GM18508 (cell line): ENCODE measurements around the gene LAD1.

ENCODE experiments used
- ATAC-seq: cut with Tn5 transposase; IDR thresholded peaks from one replicate; pipeline ENCODE4 v1.9.1; 2021; ENCODE audit warnings: moderate number of reproducible peaks; ENCODE audit not compliant: insufficient read depth, unreplicated experiment

LAD1 gene

GRCh38 chr1:201419746-201420607 is 20.9 kb upstream of the LAD1 start:
- ATAC-seq: no peak

GRCh38 chr1:201419256-201419655 is 20.1 kb upstream of the LAD1 start:
- ATAC-seq: no peak

- ATAC-seq: no peak
Measured at GRCh38 chr1:201418461-201418860, 19.3 kb upstream of the LAD1 start.

DNA sequence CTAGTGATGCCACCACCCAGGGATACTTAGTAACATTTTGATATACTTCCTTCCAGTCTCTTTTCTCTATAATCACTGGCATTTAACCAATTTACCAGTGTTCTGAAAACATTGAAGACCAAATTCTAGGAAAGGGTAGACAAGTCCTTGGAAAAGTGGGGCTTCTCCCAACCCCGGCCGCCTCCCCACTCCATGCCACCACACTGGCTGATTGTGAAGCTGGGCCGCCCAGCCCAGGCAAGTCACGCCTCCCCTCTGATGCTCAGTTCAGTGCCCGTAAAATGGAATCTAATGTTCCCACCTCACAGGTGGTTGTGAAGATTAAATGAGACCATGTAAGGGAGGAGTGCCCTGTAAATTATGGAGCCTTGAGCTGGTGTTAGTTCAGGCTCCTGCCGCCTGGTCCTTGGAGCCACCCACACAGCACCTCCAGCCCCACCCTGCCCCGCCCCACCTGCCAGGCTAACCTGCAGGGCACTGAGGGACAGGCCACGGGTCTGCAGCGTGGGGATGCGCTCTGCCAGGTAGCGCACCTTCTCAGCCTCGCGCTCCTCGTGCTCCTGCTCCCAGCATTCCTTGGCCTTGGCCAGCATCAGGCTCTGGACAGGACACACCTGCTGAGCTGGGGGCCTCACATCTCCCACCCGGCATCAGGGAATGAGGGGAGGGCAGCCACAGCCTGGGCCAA is 15.1 kb upstream of the LAD1 start:
- no peak for ATAC-seq

- no peak for ATAC-seq
Measured at GRCh38 chr1:201411292-201411691, 12.2 kb upstream of the LAD1 start.

DNA sequence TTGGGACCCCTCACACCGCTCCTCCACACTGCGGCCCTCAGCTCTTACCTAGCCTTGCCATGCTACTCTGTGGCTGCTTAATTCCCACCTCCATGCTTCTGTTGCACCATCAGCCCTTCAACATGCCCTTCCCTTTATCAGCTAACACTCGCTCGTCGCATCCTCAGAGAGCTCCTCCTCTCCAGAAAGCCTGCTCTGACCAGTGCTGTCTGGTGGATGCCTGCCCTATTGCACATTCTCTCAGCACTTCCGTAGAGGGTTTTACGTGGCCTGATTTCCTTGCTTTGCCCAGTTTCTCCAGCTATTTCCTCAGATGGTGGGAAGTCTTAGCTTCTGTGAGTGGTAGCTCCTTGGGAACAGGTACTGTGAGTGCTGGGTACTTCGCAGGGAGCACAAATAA is 10.3 kb upstream of the LAD1 start:
- no peak for ATAC-seq

DNA sequence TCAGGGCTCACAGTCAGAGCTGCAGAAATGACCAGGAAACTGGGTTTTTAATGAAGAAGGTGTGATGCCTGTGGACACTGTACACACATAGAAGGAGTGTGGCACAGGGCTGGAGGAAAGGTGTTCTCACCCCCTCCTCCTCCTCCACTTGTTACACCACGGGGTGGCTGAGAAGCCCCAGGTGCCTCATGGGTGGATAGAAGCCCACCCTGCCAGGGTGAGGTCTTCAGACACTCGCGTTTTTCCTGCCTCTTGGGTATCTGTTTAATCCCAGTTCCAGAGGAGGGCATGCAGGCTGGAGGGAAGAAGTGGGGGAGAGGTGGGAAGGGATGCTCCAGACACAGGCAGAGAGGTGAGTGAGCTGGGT is 9.7 kb upstream of the LAD1 start:
- no peak for ATAC-seq

GRCh38 chr1:201408176-201408833 is 9.2 kb upstream of the LAD1 start:
- no peak for ATAC-seq

DNA sequence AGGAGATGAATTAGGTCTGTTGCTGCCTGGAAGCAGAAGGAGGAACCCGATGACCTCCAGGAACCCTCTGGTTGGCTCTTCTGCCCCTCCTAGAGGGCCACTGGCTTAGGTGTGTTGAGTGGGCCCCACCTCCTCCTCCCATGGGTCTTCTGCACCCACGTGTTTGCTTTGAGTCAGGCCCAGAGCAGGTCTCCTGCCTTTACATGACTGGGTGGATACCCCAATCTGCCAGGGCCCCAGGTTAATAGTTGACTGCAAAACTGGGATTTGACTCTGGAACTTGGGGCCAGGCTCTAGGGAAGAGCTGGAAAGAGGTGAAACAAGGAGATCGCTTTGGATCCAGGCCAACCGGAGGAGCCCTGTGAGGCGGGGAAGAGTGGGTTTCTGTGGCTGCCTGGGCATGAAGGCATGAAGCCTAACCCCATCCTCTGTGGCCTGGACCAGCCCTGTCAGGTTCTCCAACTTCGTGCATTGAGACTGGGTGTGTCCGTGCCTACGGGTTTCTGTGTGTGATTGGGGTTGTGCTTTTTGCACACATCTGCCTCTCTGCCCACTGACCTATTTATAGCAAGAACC is 7.8 kb upstream of the LAD1 start:
- no peak for ATAC-seq

- no peak for ATAC-seq
Measured at GRCh38 chr1:201405484-201405831, 6.3 kb upstream of the LAD1 start.

GRCh38 chr1:201404722-201405483 is 5.8 kb upstream of the LAD1 start:
- no peak for ATAC-seq

DNA sequence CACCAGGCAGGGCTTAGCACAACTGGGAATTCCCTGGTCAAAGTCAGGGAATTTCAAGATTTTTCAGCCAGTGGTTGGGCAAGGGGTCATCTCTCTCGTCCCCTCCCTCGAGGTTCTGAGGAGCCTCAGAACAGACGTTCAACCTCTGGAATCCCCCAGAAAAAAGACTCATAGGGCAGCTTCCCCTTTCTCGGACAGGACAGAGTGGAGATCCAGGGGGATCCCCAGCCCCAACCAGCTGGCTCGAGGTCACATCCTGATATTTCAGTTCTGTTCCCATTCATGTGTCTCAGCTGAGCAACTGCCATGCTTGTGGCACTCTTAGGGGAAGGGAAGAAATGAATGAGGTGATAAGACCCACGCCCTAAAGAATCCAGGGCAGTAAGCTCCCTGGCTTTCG is 4.9 kb upstream of the LAD1 start:
- ATAC-seq: no peak

- no peak for ATAC-seq
Measured at GRCh38 chr1:201403359-201403758, 4.2 kb upstream of the LAD1 start.

DNA sequence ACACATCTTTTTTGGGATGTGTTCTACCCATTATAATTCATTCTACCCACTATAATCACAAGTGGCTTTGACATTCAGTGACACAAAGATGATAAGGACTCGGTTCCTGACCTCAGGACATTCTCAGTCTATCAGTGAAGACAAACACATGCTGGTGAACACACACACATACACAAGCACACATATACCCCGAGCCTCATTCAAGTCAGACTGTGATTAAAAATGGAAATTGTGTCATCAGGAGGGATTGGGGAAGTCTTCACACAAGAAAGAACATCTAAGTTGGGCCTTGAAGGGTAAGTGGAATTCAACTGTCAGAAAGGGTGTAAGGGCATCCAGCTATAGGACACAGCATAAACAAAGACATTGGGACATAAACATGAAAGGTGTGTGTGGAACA is 2.6 kb upstream of the LAD1 start:
- ATAC-seq: no peak

- no peak for ATAC-seq
Measured at GRCh38 chr1:201400852-201401230, 1.7 kb upstream of the LAD1 start.

GRCh38 chr1:201400212-201400851 is 1.2 kb upstream of the LAD1 start:
- no peak for ATAC-seq

DNA sequence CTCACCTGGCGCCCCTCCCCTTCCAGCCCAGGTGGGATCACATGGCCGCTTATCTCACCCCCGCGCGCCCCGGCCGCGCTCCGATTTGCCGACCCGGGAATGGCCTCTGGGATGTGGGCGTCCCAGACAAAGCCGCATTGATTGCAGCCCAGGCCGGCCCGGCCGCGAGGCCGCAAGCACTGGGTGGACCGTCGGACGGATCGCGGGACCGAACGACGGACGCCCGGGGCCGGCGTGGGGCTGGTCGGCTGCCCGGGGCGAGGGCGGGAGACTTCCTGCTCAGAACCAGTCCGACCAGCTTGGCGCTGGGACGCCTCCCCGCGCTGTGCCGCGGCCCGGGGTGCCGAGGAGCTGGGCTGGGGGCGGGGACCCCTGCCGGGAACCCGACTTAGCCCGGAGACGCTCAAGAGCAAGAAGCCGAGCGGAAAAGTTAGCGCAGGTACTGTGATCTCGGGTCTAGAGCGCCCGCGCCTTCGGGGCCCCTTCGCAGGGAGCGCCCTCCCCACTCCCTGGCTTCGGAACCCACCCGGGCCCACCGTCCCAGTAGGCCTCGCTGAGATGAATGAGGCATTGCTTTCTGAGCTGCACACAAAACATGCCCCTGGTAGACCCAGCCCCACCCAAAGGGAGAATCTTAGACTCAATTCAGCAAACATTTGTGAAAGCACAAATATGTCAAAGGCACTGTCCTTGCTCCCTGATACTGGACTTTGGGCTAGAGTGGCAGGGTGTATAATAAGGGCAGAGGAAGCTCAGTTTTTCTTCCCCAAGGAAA is 415 bp upstream of the LAD1 start:
- ATAC-seq: no peak

DNA sequence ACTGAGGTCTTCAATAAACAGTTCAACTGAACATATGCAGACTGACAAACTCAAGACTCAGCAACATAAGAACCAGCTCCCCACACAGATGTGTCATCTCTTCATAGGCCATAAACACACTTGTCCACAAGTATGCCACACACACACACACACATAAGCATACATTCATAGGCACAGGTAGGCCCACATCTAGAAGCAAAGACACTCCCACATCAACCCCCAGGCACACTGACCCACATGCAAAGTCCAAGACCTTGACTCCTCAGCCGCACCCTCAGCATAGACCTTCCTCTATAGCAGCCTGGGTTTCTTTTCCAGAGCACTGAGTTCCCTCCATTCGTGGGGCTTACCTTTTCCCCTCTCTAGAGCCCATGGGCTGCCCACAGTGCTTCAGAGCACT is 1.4 kb downstream of the LAD1 start:
- ATAC-seq: no peak

DNA sequence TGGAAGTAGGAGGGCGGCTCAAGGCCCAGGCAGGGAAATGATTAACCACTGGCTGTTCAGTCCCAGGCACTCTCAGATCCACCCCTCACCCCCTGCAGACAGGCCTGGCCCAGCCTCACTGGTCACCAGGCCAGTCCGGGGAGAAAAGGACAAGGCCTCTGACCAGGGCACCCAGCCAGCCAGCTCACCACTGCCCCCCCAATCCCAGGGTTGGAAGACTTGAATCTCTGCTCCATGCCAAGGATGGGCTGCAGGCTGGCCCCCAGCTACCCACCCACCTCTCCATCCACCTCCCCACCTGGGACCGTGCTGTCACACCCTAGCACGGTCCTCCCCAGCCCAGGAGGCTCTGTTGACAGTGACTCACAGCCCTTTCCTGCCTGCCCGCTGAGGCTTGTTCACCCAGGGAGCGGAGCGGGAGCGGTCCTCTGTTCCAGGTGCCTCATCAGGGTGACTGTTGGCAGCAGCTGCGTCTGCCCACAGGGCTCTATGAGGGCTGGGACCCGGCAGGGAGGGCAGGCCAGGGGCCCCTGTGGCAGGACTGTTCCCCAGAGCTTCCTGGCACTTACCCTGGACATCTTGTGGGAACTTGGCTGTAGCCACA is 2.2 kb downstream of the LAD1 start:
- ATAC-seq: no peak
